Measurements from ENCODE around the gene HES6.

GRCh38 chr2:238247002-238247822 is 7.4 kb upstream of the HES6 start:
- TF ChIP-seq CTCF (IDR thresholded peaks at IDR 0.05) (no peak), POLR2A (IDR thresholded peaks at IDR 0.05) (no peak)

All from testis (tissue), 2 donors.